Endodermal cell (in vitro differentiated cells): ENCODE data around the gene ABITRAM. TPM values are rescaled to one million over a fixed set of nuclear protein-coding genes. Genes with fewer than 3 reads are reported as not detected.
"Not testable (repeated sequence)": the region's sequence is repeated elsewhere in the genome, so short reads cannot be mapped to it uniquely, and the experiment has no call there.

Experiments used
- DNase-seq: peaks from one replicate; pipeline ENCODE4 v3.0.0-alpha.2; 2017
- H3K27ac ChIP-seq: 2 replicates; pipeline ENCODE4 v1.5.1; 2013; ENCODE audit warnings: mild to moderate bottlenecking, low read depth, low read length, moderate library complexity
- H3K27me3 ChIP-seq: 2 replicates; pipeline ENCODE4 v1.6.1; 2013; ENCODE audit warnings: mild to moderate bottlenecking, low read length, moderate library complexity; ENCODE audit not compliant: insufficient read depth, control insufficient read depth, poor library complexity, severe bottlenecking
- H3K36me3 ChIP-seq: 2 replicates; pipeline ENCODE4 v1.7.0; 2013; ENCODE audit warnings: mild to moderate bottlenecking, low read length, moderate library complexity; ENCODE audit not compliant: control insufficient read depth, insufficient read depth
- H3K4me1 ChIP-seq: one replicate; pipeline ENCODE4 v1.7.0; 2013; ENCODE audit warnings: low read length; ENCODE audit not compliant: control insufficient read depth, insufficient read depth
- H3K4me3 ChIP-seq: 2 replicates; pipeline ENCODE4 v1.5.1; 2013; ENCODE audit warnings: mild to moderate bottlenecking, low read length, moderate library complexity
- H3K9ac ChIP-seq: 2 replicates; pipeline ENCODE4 v1.6.1; 2013; ENCODE audit warnings: mild to moderate bottlenecking, low read length, moderate library complexity; ENCODE audit not compliant: poor library complexity, severe bottlenecking; ENCODE audit errors: extremely low read depth
- H3K9me3 ChIP-seq: 2 replicates; pipeline ENCODE4 v1.6.1; 2013; ENCODE audit warnings: mild to moderate bottlenecking, low read length, moderate library complexity; ENCODE audit not compliant: control insufficient read depth
- H3K27ac Mint-ChIP-seq: 2 replicates; pipeline ENCODE4 v1.8.0; 2020; ENCODE audit warnings: mixed read lengths
- H3K27me3 Mint-ChIP-seq: 2 replicates; pipeline ENCODE4 v1.8.0; 2021; ENCODE audit warnings: mild to moderate bottlenecking, mixed read lengths; ENCODE audit not compliant: insufficient read depth
- H3K36me3 Mint-ChIP-seq: 2 replicates; pipeline ENCODE4 v1.8.0; 2020; ENCODE audit warnings: low read depth, mixed read lengths
- H3K4me1 Mint-ChIP-seq: 2 replicates; pipeline ENCODE4 v1.8.0; 2020; ENCODE audit warnings: mixed read lengths
- H3K4me3 Mint-ChIP-seq: 2 replicates; pipeline ENCODE4 v1.8.0; 2020; ENCODE audit warnings: mild to moderate bottlenecking, moderate library complexity, mixed read lengths
- H3K9me3 Mint-ChIP-seq: 2 replicates; pipeline ENCODE4 v1.8.0; 2020; ENCODE audit warnings: mild to moderate bottlenecking, mixed read lengths
- WGBS, 2 experiments: methylation state at CpG; one replicate each; pipeline versions ENCODE4 v1.1.5 to v1.1.7; 2013; ENCODE audit warnings: missing lambda C conversion rate in 2 of 2, mixed read lengths in 1 of 2; ENCODE audit not compliant: insufficient coverage in 1 of 2, insufficient read length in 1 of 2; 5-methylcytosine and 5-hydroxymethylcytosine counted together
- total RNA-seq, 2 donors: library from RNA; stranded (reverse); fragmentation: NEBNext Ultra II Directional in 1 of 2; extraction: Animal tissue kit (Norgen Biotek cat#: 25700) in 1 of 2; gene quantifications; 2 replicates in 1 of 2; 3 replicates in 1 of 2; pipeline ENCODE4 v1.2.1, GENCODE V29; 2021
- TF ChIP-seq, protein P1 (sequence below): fragments of 200-600 bp; sonication (generic); conservative IDR thresholded peaks from 2 replicates; pipeline ENCODE4 v1.5.0; 2021; ENCODE audit warnings: antibody characterized with exemption, mild to moderate bottlenecking

Gene ABITRAM
- total RNA-seq, 2 donors from 2014 or later, result 11.4 to 15.4 TPM

DNA sequence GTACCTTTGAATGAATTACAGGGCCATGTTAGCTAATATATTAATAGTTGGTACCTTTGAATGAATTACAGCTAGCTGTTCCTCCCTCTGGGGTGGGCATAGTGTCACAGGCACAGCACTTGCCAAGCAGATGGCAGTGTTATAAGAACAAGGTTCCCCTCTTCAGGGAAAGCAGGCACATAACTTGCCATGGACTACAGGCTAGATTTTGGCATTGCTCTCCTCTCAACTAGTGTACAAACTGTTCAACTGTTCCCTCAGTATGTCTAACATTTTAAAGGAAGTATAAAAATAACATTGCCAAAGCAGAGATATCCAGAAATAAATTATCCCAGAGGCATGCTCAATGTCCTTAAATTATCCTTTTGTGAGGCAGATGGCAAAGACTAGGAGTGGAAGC is 33.7 kb downstream of the ABITRAM start:
- Histone ChIP-seq H3K4me3 (no peak overlapping the region), H3K36me3 (peaks cover 46% of the 10 kb centered on the region), H3K9ac (no peak overlapping the region), H3K27me3 (no peaks in the 10 kb centered on the region), H3K27ac (no peak overlapping the region), H3K4me1 (peaks cover 4% of the 10 kb centered on the region), H3K9me3 (no peaks in the 10 kb centered on the region)
- TF ChIP-seq, protein P1, sequence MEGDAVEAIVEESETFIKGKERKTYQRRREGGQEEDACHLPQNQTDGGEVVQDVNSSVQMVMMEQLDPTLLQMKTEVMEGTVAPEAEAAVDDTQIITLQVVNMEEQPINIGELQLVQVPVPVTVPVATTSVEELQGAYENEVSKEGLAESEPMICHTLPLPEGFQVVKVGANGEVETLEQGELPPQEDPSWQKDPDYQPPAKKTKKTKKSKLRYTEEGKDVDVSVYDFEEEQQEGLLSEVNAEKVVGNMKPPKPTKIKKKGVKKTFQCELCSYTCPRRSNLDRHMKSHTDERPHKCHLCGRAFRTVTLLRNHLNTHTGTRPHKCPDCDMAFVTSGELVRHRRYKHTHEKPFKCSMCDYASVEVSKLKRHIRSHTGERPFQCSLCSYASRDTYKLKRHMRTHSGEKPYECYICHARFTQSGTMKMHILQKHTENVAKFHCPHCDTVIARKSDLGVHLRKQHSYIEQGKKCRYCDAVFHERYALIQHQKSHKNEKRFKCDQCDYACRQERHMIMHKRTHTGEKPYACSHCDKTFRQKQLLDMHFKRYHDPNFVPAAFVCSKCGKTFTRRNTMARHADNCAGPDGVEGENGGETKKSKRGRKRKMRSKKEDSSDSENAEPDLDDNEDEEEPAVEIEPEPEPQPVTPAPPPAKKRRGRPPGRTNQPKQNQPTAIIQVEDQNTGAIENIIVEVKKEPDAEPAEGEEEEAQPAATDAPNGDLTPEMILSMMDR, result no peak
- Mint-ChIP-seq H3K4me1 (peaks cover 9% of the 10 kb centered on the region), H3K27ac (no peak overlapping the region), H3K27me3 (no peaks in the 10 kb centered on the region), H3K36me3 (peaks cover 48% of the 10 kb centered on the region), H3K4me3 (no peak overlapping the region), H3K9me3 (no peaks in the 10 kb centered on the region)
- DNase-seq, result no peak

- H3K27me3 Mint-ChIP-seq, H3K27me3 ChIP-seq, H3K4me1 ChIP-seq, H3K4me1 Mint-ChIP-seq, H3K9ac ChIP-seq, H3K4me3 Mint-ChIP-seq, H3K9me3 ChIP-seq, H3K27ac ChIP-seq, H3K27ac Mint-ChIP-seq, DNase-seq, H3K9me3 Mint-ChIP-seq, H3K4me3 ChIP-seq: not testable (repeated sequence)
- H3K36me3 ChIP-seq, result peaks cover 48% of the 10 kb centered on the region
- 97 to 100% methylated on average over 2 of the region's 2 CpGs for WGBS, 2 experiments
- H3K36me3 Mint-ChIP-seq, result peaks cover 52% of the 10 kb centered on the region
These were observed 37.2 kb downstream of the ABITRAM start for GRCh38 chr9:108971392-108971791.

DNA sequence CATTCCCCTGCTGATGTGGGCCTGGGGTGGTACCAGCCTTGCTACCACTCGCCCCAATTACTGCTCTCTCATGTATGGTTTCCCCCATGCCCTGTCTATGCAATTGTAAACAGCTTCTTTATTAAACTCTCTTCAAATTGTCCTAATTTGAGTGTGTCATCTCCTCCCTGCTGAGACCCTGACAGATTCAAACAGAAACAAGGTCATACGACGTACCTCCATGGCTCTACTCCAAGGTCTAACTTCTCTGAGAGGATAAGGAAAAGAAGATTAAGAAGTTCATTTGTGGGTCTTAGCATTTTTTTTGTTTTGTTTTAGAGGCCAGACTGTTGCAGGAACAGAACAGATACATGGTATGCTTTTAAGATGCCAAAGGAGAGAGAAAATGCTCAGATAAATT is 38.0 kb downstream of the ABITRAM start:
- Mint-ChIP-seq H3K36me3 (peaks cover 52% of the 10 kb centered on the region), H3K9me3 (no peaks in the 10 kb centered on the region), H3K27ac (no peak overlapping the region), H3K27me3 (no peaks in the 10 kb centered on the region), H3K4me1 (no peaks in the 10 kb centered on the region), H3K4me3 (no peak overlapping the region)
- WGBS, 2 experiments, result 67 to 98% methylated on average over 1 to 3 of the region's 3 CpGs
- Histone ChIP-seq H3K27me3 (no peaks in the 10 kb centered on the region), H3K4me1 (no peaks in the 10 kb centered on the region), H3K9ac (no peak overlapping the region), H3K9me3 (no peaks in the 10 kb centered on the region), H3K27ac (no peak overlapping the region), H3K36me3 (peaks cover 56% of the 10 kb centered on the region), H3K4me3 (no peak overlapping the region)
- DNase-seq, result no peak
- TF ChIP-seq, protein P1, result no peak

DNA sequence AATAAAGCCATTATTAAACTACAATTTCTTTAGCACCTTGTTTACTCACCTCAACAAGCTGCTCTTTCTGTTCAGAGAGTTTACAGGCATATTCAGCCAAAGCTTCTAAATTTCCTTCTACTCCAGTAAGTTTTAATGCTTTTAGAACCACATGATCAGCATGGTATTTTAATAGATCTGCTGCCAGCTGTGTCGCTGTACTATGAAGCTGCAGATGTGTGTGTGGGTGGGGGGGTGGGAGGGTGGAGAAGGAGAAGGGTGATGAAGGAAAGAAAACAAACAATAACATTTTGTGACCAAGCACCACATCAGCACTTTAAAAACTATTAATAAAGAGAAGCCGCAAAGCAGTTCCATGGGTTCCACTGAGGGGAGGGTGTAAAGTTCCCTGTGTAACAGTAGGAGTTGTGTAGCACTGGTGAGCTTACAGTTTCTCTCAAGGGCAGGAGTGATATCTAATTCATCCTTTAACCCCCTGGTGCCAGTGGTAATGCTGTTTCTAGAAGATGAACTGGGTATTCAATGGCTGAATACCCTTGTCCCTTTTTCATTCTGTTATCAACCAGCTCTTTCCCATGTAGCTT is 38.5 kb downstream of the ABITRAM start:
- WGBS, 2 experiments, result 82% methylated on average over 2 of the region's 2 CpGs; no CpG with 5 or more reads in 1 of the 2 experiments
- no peaks in the 10 kb centered on the region for H3K9me3 ChIP-seq
- Mint-ChIP-seq H3K9me3 (no peaks in the 10 kb centered on the region), H3K4me3 (no peak overlapping the region), H3K36me3 (peaks cover 55% of the 10 kb centered on the region), H3K27me3 (no peaks in the 10 kb centered on the region), H3K4me1 (no peaks in the 10 kb centered on the region), H3K27ac (no peak overlapping the region)
- H3K9ac ChIP-seq, result no peak overlapping the region
- H3K4me1 ChIP-seq, result no peaks in the 10 kb centered on the region
- no peaks in the 10 kb centered on the region for H3K27me3 ChIP-seq
- H3K4me3 ChIP-seq, result no peak overlapping the region
- no peak for DNase-seq
- H3K27ac ChIP-seq, result no peak overlapping the region
- H3K36me3 ChIP-seq, result peaks cover 61% of the 10 kb centered on the region
- TF ChIP-seq, protein P1, result no peak
